ENCODE data around the gene NAPB.
A peak's percentile ranks its signal among the peaks of the same experiment; 100 is the strongest.

NAPB gene

DNA sequence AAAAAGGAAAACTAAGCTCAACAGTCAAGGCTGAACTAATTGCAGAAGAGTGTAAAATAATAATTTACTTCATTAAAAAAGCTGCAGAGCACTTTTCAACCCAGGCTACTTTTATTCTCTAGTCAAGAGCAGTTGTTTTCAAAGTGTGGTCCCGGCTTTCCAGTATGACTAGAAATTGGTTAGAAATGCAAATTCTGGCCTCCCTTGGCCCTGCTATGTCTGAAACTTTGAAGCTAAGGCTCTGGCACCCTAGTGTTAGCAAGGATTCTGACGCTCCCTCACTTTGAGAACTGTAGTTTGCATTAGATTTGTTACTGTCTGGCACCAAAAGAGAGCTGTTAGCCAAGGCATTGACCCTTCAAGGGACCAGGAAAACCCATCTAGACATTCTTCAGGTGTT, 80.2 kb downstream of the NAPB start:
- no peak for DNase-seq (ENCODE audit: low spot score in 2 of 2)
- Mint-ChIP-seq H3K4me1 (no peaks in the 10 kb centered on the region), H3K36me3 (ENCODE audit: insufficient read depth) (peaks cover 4% of the 10 kb centered on the region), H3K27me3 (no peaks in the 10 kb centered on the region), H3K9me3 (no peaks in the 10 kb centered on the region), H3K27ac (ENCODE audit: low read depth) (no peak overlapping the region), H3K4me3 (no peak overlapping the region)
- no peak for ATAC-seq (replicated peaks; ENCODE audit: extremely low read depth, poor library complexity, severe bottlenecking)

DNA sequence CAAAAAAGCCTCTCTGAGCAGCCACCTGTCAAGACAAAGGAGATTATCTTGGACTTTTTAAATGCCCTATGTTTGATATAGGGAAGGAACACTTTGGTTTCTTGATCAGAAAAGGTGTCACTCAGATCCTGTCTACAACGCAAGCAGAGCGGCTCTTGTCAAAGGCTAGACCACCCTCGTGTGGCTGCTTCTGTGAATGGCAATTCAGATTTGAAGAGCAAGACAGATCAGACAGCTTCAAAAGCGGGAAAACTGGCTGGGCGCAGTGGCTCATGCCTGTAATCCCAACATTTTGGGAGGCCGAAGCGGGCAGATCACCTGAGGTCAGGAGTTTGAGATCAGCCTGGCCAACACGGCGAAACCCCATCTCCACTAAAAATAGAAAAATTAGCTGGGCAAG, 80.8 kb downstream of the NAPB start:
- no peaks in the 10 kb centered on the region for H3K9me3 Mint-ChIP-seq
- H3K4me3 Mint-ChIP-seq: no peak overlapping the region
- peaks cover 4% of the 10 kb centered on the region for H3K36me3 Mint-ChIP-seq (ENCODE audit: insufficient read depth)
- H3K27ac Mint-ChIP-seq (ENCODE audit: low read depth): no peak overlapping the region
- DNase-seq (ENCODE audit: low spot score in 2 of 2) (no peak), ATAC-seq (replicated peaks; ENCODE audit: extremely low read depth, poor library complexity, severe bottlenecking) (no peak)
- H3K4me1 Mint-ChIP-seq: no peaks in the 10 kb centered on the region
- H3K27me3 Mint-ChIP-seq: no peaks in the 10 kb centered on the region

DNA sequence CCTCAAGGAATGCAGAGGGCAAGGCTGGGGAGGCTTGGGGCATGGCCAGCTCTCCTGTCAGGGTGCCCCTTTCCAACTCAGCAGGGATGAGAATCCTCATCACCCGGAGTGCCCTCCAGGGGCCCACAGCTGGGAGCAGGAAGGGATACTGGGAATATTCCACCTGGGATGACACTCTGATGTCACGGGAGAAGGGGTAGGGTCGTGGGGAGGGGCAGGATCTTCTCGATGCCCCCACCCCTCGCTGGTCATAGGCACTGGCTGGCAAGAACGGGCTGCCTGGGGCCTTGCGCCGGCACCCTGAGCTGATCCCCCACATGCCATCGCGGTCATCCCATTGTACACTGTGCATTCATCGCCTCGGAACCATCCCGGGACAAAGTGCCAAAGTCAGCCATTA, 81.3 kb downstream of the NAPB start:
- Mint-ChIP-seq H3K27me3 (no peaks in the 10 kb centered on the region), H3K4me1 (no peaks in the 10 kb centered on the region), H3K36me3 (ENCODE audit: insufficient read depth) (peaks cover 1% of the 10 kb centered on the region), H3K27ac (ENCODE audit: low read depth) (no peak overlapping the region), H3K4me3 (no peak overlapping the region), H3K9me3 (no peaks in the 10 kb centered on the region)
- ATAC-seq (replicated peaks; ENCODE audit: extremely low read depth, poor library complexity, severe bottlenecking): no peak
- DNase-seq (ENCODE audit: low spot score in 2 of 2): no peak

DNA sequence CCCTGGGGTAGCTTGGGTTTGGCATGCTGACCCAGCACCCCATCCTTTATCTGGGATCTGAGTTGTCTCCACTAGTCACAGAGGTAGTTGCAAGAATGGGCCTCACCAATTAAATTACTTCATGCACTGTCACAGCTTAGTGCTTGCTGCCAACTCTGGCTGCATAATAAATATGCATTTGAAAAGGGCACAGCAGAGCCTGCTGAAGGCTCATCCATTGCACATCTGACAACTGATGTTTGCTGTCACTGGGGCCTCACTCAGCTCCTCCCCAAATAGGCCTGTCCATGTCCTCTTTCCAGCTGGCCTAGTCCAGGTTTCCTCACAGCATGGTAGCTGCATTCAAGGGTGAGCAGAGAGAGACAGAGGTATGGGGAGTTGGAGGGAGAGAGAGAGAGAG, 84.0 kb downstream of the NAPB start:
- Mint-ChIP-seq H3K9me3 (no peaks in the 10 kb centered on the region), H3K27me3 (no peaks in the 10 kb centered on the region), H3K4me3 (no peak overlapping the region), H3K27ac (ENCODE audit: low read depth) (no peak overlapping the region), H3K36me3 (ENCODE audit: insufficient read depth) (peaks cover 4% of the 10 kb centered on the region), H3K4me1 (peaks cover 6% of the 10 kb centered on the region)
- DNase-seq (ENCODE audit: low spot score in 2 of 2) (no peak), ATAC-seq (replicated peaks; ENCODE audit: extremely low read depth, poor library complexity, severe bottlenecking) (no peak)

DNA sequence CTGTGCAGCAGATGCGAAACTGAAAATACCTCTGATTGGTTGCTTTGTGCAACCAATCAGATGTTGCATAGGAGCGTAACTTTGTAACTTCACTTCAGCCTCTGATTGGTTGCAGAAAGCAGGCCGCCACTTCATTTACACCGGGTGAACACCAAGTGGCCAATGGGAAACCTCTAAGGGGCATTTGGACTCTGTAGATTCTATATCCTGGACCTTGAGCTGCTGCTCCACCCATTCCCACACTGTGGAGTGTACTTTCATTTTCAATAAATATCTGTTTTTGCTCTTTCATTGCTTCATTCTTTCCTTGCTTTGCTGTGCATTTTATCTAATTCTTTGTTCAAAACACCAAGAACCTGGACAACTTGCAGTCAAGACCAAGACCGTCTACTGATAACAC, 84.8 kb downstream of the NAPB start:
- DNase-seq (ENCODE audit: low spot score in 2 of 2) (no peak), ATAC-seq (replicated peaks; ENCODE audit: extremely low read depth, poor library complexity, severe bottlenecking) (no peak)
- H3K27ac Mint-ChIP-seq (ENCODE audit: low read depth): no peak overlapping the region
- H3K4me1 Mint-ChIP-seq: peaks cover 6% of the 10 kb centered on the region
- H3K4me3 Mint-ChIP-seq: no peak overlapping the region
- peaks cover 2% of the 10 kb centered on the region for H3K36me3 Mint-ChIP-seq (ENCODE audit: insufficient read depth)
- H3K27me3 Mint-ChIP-seq: no peaks in the 10 kb centered on the region
- H3K9me3 Mint-ChIP-seq: no peaks in the 10 kb centered on the region

DNA sequence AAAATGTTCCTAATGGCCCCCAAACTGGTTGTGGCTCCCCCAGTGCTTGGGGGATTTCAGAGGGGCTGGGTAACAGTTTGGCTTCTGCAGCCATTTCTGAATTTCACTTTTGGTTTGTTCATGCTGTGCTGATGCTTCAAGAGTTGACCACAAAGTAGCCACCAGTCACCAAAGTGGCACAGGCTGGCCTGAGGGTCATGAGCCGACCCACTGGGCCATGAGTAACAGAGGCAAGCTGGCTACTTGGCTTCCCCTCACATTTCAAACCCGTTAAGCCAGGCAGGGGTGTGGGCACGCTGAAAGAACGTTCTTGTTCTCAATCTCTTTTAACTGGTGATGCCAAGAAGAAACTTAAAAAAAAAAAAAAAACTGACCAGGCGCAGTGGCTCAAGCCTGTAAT, 85.8 kb downstream of the NAPB start:
- ATAC-seq (replicated peaks; ENCODE audit: extremely low read depth, poor library complexity, severe bottlenecking) (no peak), DNase-seq (ENCODE audit: low spot score in 2 of 2) (no peak)
- no peaks in the 10 kb centered on the region for H3K27me3 Mint-ChIP-seq
- H3K4me1 Mint-ChIP-seq: peaks cover 6% of the 10 kb centered on the region
- H3K9me3 Mint-ChIP-seq: no peaks in the 10 kb centered on the region
- H3K27ac Mint-ChIP-seq (ENCODE audit: low read depth): no peak overlapping the region
- H3K4me3 Mint-ChIP-seq: no peak overlapping the region
- peaks cover 2% of the 10 kb centered on the region for H3K36me3 Mint-ChIP-seq (ENCODE audit: insufficient read depth)

DNA sequence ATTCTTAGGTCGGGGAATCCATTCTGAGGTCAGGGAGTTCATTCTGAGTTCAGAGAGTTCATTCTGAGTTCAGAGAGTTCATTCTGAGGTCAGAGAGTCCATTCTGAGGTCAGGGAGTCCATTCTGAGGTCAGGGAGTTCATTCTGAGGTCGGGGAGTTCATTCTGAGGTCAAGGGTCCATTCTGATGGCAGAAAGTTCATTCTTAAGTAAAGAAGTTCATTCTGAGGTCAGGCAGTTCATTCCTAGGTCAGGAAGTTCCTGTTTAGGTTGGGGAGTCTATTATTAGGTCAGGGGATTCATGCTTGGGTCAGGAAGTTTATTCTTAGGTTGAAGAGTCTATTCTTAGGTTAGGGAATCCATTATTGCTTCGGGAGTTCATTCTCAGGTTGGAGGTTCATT, 87.2 kb downstream of the NAPB start:
- DNase-seq (ENCODE audit: low spot score in 2 of 2): no peak
- H3K27me3 Mint-ChIP-seq: no peaks in the 10 kb centered on the region
- ATAC-seq (replicated peaks; ENCODE audit: extremely low read depth, poor library complexity, severe bottlenecking): peak; percentile 14
- H3K9me3 Mint-ChIP-seq: no peaks in the 10 kb centered on the region
- H3K27ac Mint-ChIP-seq (ENCODE audit: low read depth): no peak overlapping the region
- peaks cover 2% of the 10 kb centered on the region for H3K36me3 Mint-ChIP-seq (ENCODE audit: insufficient read depth)
- H3K4me3 Mint-ChIP-seq: no peak overlapping the region
- peaks cover 6% of the 10 kb centered on the region for H3K4me1 Mint-ChIP-seq

DNA sequence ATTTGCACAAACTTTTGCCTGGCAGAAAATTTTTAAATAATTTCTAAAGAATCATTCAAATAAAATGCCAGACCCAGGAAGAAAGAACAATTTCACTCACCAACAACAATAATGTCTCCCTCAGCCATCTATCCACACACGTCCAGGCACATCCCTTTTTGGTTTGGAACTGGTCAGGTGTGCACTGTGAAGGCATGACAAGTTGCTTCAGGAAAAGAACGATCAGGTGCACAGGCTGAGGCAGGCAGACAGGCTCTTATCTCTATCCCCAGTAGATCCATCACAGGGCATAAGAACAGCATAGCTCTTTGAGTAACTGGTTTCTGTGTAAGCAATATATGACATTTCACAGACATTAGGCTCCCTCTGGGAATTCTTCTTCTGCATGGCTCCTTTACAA, 88.8 kb downstream of the NAPB start:
- ATAC-seq (replicated peaks; ENCODE audit: extremely low read depth, poor library complexity, severe bottlenecking) (no peak), DNase-seq (ENCODE audit: low spot score in 2 of 2) (no peak)
- Mint-ChIP-seq H3K4me1 (peaks cover 6% of the 10 kb centered on the region), H3K4me3 (no peak overlapping the region), H3K36me3 (ENCODE audit: insufficient read depth) (peaks cover 2% of the 10 kb centered on the region), H3K27me3 (no peaks in the 10 kb centered on the region), H3K9me3 (no peaks in the 10 kb centered on the region), H3K27ac (ENCODE audit: low read depth) (no peak overlapping the region)

DNA sequence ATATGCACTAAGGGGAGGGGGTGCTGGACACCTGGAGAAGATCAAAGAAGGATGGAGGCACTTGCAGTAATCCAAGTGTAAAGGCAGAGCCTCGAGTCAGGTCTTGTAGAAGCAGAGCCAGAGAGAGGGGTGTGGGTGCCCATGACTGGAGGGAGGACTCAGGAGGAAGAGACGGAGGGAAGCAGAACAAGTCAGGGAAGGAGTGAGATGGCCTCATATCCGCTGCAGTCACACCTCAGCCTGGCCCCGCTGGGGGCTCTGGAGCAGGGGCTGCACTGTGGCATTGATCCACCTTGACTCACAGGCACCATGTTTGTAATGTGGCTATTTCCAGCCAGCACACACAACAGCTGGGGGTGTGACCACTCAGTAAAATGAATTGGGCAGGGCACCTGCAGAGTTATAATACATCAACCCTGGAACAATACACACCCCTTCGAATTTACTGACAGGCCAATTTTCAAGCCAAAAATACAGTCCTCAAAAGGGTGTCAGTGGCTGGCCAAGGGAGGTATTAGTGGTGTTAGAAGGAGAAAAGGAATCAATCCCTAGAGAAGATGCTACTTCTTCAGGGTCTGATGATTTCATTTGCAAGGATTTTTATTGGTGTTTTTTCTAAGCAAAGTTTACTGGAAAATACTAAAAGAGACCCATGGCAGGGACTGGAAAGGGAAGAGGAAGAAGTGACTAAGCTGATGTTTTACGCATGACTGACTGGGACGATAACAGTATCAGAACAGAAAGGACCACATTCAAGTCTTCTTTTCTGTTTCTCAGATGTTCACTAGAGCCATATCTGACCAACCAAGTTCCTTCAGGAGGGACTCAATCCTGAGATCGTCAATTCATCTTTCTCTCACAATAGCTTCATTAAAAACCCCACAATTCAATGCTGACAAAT, 89.6 kb downstream of the NAPB start:
- ATAC-seq (replicated peaks; ENCODE audit: extremely low read depth, poor library complexity, severe bottlenecking): no peak
- H3K9me3 Mint-ChIP-seq: no peaks in the 10 kb centered on the region
- no peaks in the 10 kb centered on the region for H3K27me3 Mint-ChIP-seq
- peaks cover 6% of the 10 kb centered on the region for H3K4me1 Mint-ChIP-seq
- peaks cover 2% of the 10 kb centered on the region for H3K36me3 Mint-ChIP-seq (ENCODE audit: insufficient read depth)
- DNase-seq (ENCODE audit: low spot score in 2 of 2): no peak
- no peak overlapping the region for H3K4me3 Mint-ChIP-seq
- H3K27ac Mint-ChIP-seq (ENCODE audit: low read depth): no peak overlapping the region

DNA sequence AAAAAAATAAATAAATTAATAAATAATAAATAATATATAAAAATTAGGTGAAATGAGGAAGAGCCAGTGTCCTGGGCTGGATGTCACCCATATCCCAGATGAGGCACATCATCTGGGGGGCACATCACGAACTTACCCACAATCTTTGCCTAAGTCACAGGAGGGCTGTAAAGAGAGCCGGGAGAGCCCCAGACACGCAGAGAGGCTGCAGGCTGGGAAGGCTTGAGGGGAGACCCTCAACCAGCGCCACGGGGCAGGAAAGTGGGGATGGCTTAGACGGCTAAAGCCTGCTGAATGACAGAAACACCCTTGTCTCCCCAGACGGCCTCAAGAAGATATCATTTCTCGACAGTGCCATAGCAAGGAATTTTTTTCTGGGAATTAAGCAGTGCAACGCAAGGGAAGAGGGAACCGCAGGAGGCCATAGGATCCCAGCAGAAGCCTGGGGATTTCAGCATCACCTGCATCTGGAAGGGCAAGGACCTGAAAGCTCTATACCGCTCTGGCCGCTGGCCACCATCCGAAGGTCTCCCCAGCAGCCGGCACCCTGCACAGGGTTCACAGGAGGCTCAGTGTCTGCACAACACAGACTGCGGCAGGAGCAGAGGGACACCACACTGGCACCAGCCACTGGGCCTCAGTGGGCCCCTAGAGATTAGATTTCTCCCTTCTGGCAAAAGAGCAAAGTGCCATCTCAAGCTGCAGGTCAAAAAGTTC, 93.5 kb downstream of the NAPB start:
- Mint-ChIP-seq H3K27me3 (peaks cover 10% of the 10 kb centered on the region), H3K4me1 (no peaks in the 10 kb centered on the region), H3K9me3 (no peaks in the 10 kb centered on the region), H3K4me3 (no peak overlapping the region), H3K36me3 (ENCODE audit: insufficient read depth) (no peaks in the 10 kb centered on the region), H3K27ac (ENCODE audit: low read depth) (no peak overlapping the region)
- DNase-seq (ENCODE audit: low spot score in 2 of 2) (no peak), ATAC-seq (replicated peaks; ENCODE audit: extremely low read depth, poor library complexity, severe bottlenecking) (no peak)

DNA sequence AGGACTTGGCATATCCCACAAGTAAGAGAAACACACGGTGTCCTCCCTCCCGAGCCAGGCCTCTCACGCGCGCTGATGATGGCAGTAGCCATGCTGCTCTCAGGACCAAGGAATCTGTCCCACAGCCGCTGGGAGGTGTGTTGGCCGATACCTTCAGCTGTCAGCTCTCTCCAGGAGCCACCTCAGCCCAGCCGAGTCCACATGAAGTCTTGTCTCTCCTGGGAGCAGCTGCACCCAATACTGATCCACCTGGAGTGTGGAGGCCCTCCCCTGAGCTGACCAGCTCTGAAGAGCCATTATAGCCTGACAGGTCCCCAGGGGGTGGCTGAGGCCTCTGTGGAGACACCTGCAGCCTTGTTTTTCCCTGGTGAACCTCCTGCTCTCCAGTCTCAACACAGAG, 94.5 kb downstream of the NAPB start:
- Mint-ChIP-seq H3K4me3 (no peak overlapping the region), H3K4me1 (no peaks in the 10 kb centered on the region), H3K27me3 (peaks cover 13% of the 10 kb centered on the region), H3K27ac (ENCODE audit: low read depth) (no peak overlapping the region), H3K9me3 (no peaks in the 10 kb centered on the region), H3K36me3 (ENCODE audit: insufficient read depth) (no peaks in the 10 kb centered on the region)
- DNase-seq (ENCODE audit: low spot score in 2 of 2) (no peak), ATAC-seq (replicated peaks; ENCODE audit: extremely low read depth, poor library complexity, severe bottlenecking) (no peak)

DNA sequence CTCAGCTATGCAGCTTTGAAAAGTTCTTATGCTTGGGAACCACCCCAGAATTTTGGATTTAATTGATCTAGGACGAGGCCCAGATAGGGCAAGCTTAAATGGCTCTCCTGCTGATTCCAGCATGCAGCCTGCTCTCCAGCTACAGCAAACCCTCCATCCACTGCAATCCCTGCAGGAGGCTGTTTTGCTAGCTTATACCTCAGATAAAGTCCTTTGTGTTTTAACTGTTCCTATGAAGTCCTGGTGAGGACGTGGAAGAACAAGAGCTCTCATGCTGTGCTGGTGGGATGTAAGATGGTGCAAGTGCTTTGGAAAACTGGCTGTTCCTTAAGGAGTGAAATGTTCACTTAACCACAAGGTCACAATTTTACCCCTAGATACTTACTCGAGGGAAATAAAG, 96.2 kb downstream of the NAPB start:
- H3K4me1 Mint-ChIP-seq: no peaks in the 10 kb centered on the region
- no peaks in the 10 kb centered on the region for H3K36me3 Mint-ChIP-seq (ENCODE audit: insufficient read depth)
- H3K9me3 Mint-ChIP-seq: no peaks in the 10 kb centered on the region
- H3K27me3 Mint-ChIP-seq: peaks cover 26% of the 10 kb centered on the region
- DNase-seq (ENCODE audit: low spot score in 2 of 2): no peak
- no peak overlapping the region for H3K27ac Mint-ChIP-seq (ENCODE audit: low read depth)
- ATAC-seq (replicated peaks; ENCODE audit: extremely low read depth, poor library complexity, severe bottlenecking): no peak
- H3K4me3 Mint-ChIP-seq: no peak overlapping the region
